Lung (tissue), 12 donors: ENCODE results near the gene GNG7. TPM values are rescaled to one million over a fixed set of nuclear protein-coding genes. Genes with fewer than 3 reads are reported as not detected.
"Not testable (repeated sequence)": the region's sequence is repeated elsewhere in the genome, so short reads cannot be mapped to it uniquely, and the experiment has no call there.

Source experiments
- ATAC-seq: fragments of 200-7000 bp; cut with Tn5 transposase; one replicate; pipeline ENCODE4 v1.9.1; 2020; ENCODE audit warnings: moderate number of reproducible peaks; ENCODE audit not compliant: insufficient read depth, low FRiP score
- DNase-seq, 3 donors: peaks; one replicate each; pipeline ENCODE4 v3.0.0-alpha.2; 2013 to 2017
- H3K27ac ChIP-seq, 2 donors: one replicate each; pipeline ENCODE4 v1.5.1; 2013; ENCODE audit warnings: mild to moderate bottlenecking in 2 of 2, moderate library complexity in 2 of 2, control low read depth in 1 of 2, inconsistent platforms in 1 of 2, low read depth in 1 of 2, low read length in 1 of 2
- H3K27me3 ChIP-seq, 3 donors: one replicate each; pipeline ENCODE4 v1.5.1; 2013; ENCODE audit warnings: low read length in 2 of 3; ENCODE audit not compliant: control insufficient read depth in 3 of 3, insufficient read depth in 3 of 3
- H3K36me3 ChIP-seq, 4 donors: one replicate each; pipeline ENCODE4 v1.5.1; 2013; ENCODE audit warnings: low read length in 4 of 4, mild to moderate bottlenecking in 1 of 4, moderate library complexity in 1 of 4; ENCODE audit not compliant: control insufficient read depth in 4 of 4, insufficient read depth in 4 of 4
- H3K4me1 ChIP-seq, 5 donors: one replicate each; pipeline ENCODE4 v1.5.1; 2013; ENCODE audit warnings: low read length in 5 of 5, mild to moderate bottlenecking in 2 of 5, moderate library complexity in 1 of 5; ENCODE audit not compliant: control insufficient read depth in 5 of 5, insufficient read depth in 5 of 5
- H3K4me3 ChIP-seq: one replicate; pipeline ENCODE4 v1.5.1; 2013; ENCODE audit warnings: mild to moderate bottlenecking, control low read depth, moderate library complexity
- H3K9ac ChIP-seq, 2 donors: one replicate each; pipeline ENCODE4 v1.5.1; 2013; ENCODE audit warnings: low read length in 2 of 2, control low read depth in 1 of 2; ENCODE audit not compliant: insufficient read depth in 1 of 2
- H3K9me3 ChIP-seq, 4 donors: one replicate each; pipeline ENCODE4 v1.5.1; 2013; ENCODE audit warnings: low read length in 3 of 4, mild to moderate bottlenecking in 1 of 4, moderate library complexity in 1 of 4; ENCODE audit not compliant: control insufficient read depth in 4 of 4, insufficient read depth in 3 of 4
- CTCF ChIP-seq: IDR thresholded peaks from 2 replicates; pipeline ENCODE4 v1.5.1; 2012; ENCODE audit warnings: mild to moderate bottlenecking; ENCODE audit errors: control extremely low read depth, extremely low read depth
- WGBS, 2 donors: extraction: QIAGEN DNeasy Blood & Tissue Kit; methylation state at CpG; one replicate each; pipeline ENCODE4 v1.1.7; 2013; 5-methylcytosine and 5-hydroxymethylcytosine counted together
- polyA plus RNA-seq, 2 donors: library from polyadenylated mRNA; stranded (reverse); fragments of 200-250 nt; gene quantifications; one replicate each; pipeline ENCODE4 v1.2.1, GENCODE V29; 2013
- total RNA-seq, 2 donors: library from RNA; depleted of rRNA in 1 of 2; stranded (reverse); fragments of >200 nt in 1 of 2; gene quantifications; one replicate each; pipeline ENCODE4 v1.2.1, GENCODE V29; 2014 to 2021
- donor health status: control.
- donor health status: control.
- donor health status: Bipolar disorder and iron deficiency.
- donor health status: healthy.
- donor health status: DM: yes; HTN: yes; CAD: no.

The GNG7 gene
- total and polyA plus RNA-seq, 4 donors, result 1.6 to 4.5 (median 2.8) TPM

- no peak overlapping the region for H3K4me3 ChIP-seq
- no peak overlapping the region for H3K9ac ChIP-seq
- ATAC-seq, result no peak
- no peak for DNase-seq
- no peak for TF ChIP-seq CTCF
- H3K36me3 ChIP-seq, result no peaks in the 10 kb centered on the region
- H3K27me3 ChIP-seq, result peaks cover 0 to 5% (median 0%) of the 10 kb centered on the region in 3 donors
- no peak overlapping the region for H3K27ac ChIP-seq
- WGBS, 2 donors, result 52 to 67% methylated on average over 21 of the region's 21 CpGs
- peaks cover 0 to 2% (median 0%) of the 10 kb centered on the region in 4 donors for H3K9me3 ChIP-seq
- peaks cover 0 to 34% (median 12%) of the 10 kb centered on the region in 5 donors for H3K4me1 ChIP-seq
Measured at GRCh38 chr19:2494084-2494446, 208.4 kb downstream of the GNG7 start.

GRCh38 chr19:2493448-2493847 is 209.0 kb downstream of the GNG7 start:
- H3K4me3 ChIP-seq, H3K27ac ChIP-seq, DNase-seq, H3K9me3 ChIP-seq, H3K27me3 ChIP-seq, H3K9ac ChIP-seq, H3K36me3 ChIP-seq, ATAC-seq: not testable (repeated sequence)
- peaks cover 0 to 34% (median 18%) of the 10 kb centered on the region in 5 donors for H3K4me1 ChIP-seq
- 86 to 89% methylated on average over 14 of the region's 14 CpGs for WGBS, 2 donors

GRCh38 chr19:2492870-2493269 is 209.6 kb downstream of the GNG7 start:
- WGBS, 2 donors, result 59 to 68% methylated on average over 8 of the region's 8 CpGs
- Histone ChIP-seq H3K9ac (no peak overlapping the region), H3K4me1 (peaks cover 0 to 36% (median 20%) of the 10 kb centered on the region in 5 donors), H3K27ac (no peak overlapping the region), H3K9me3 (peaks cover 0 to 2% (median 0%) of the 10 kb centered on the region in 4 donors), H3K36me3 (no peaks in the 10 kb centered on the region), H3K4me3 (no peak overlapping the region), H3K27me3 (peaks cover 0 to 9% (median 5%) of the 10 kb centered on the region in 3 donors)
- TF ChIP-seq CTCF, result no peak
- ATAC-seq (no peak), DNase-seq (no peak)

DNA sequence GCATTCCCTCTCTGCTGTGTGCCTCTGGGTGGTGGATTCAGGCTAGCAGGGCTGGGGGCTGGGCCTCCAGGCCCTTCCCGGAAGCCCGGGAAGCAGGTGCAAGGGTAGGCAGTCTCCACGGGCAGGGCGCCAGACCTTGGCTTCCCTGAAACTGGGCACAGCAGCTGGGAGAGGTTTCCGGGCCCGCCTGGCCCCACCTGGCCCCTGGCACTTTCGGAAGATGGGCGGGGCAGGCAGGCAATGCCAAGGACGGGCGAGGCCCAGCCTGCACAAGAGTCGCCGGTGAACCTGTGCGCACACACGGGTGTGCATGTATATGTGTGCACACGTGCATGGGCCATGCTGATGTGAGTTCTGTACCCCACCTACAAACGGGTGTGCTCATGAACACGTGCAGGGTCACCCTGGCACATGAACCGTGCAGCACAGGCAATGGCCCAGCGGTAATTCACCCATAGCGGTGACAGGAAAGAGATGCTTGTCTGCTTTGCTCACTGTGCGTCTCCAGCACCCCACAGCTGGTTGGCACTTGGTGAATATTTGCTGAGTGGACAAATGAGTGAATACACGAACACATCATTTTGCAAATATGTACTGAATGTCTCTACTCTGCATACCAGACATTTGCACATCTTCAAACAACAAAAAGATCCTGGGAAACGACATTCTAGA is 211.2 kb downstream of the GNG7 start:
- peaks cover 0 to 34% (median 20%) of the 10 kb centered on the region in 5 donors for H3K4me1 ChIP-seq
- TF ChIP-seq CTCF, result no peak
- H3K27ac ChIP-seq, result peak overlapping the region in 1 of 2 donors; percentile 71
- no peak for DNase-seq
- WGBS, 2 donors, result 25 to 30% methylated on average over 23 of the region's 23 CpGs
- peaks cover 0 to 2% (median 0%) of the 10 kb centered on the region in 4 donors for H3K9me3 ChIP-seq
- H3K36me3 ChIP-seq, result no peaks in the 10 kb centered on the region
- no peak overlapping the region for H3K4me3 ChIP-seq
- H3K9ac ChIP-seq, result no peak overlapping the region
- ATAC-seq, result peak; percentile 29
- peaks cover 0 to 12% (median 5%) of the 10 kb centered on the region in 3 donors for H3K27me3 ChIP-seq
